Type B pancreatic cell (in vitro differentiated cells): ENCODE measurements around the gene KIF13A. TPM values are rescaled to one million over a fixed set of nuclear protein-coding genes. Genes with fewer than 3 reads are reported as not detected.

Experiments
- DNase-seq: peaks from one replicate; pipeline ENCODE4 v3.0.0; 2021; ENCODE audit warnings: mixed read lengths; ENCODE audit not compliant: unreplicated experiment; ENCODE audit errors: extremely low spot score
- H3K27ac Mint-ChIP-seq: 2 replicates; pipeline ENCODE4 v1.8.0; 2021; ENCODE audit warnings: mild to moderate bottlenecking, mixed read lengths
- H3K27me3 Mint-ChIP-seq: 2 replicates; pipeline ENCODE4 v1.8.0; 2021; ENCODE audit warnings: mixed read lengths
- H3K36me3 Mint-ChIP-seq: 2 replicates; pipeline ENCODE4 v1.8.0; 2021; ENCODE audit warnings: mixed read lengths
- H3K4me1 Mint-ChIP-seq: one replicate; pipeline ENCODE4 v1.8.0; 2021; ENCODE audit warnings: mixed read lengths; ENCODE audit not compliant: unreplicated experiment
- H3K4me3 Mint-ChIP-seq: 2 replicates; pipeline ENCODE4 v1.8.0; 2021; ENCODE audit warnings: mild to moderate bottlenecking, mixed read lengths
- H3K9me3 Mint-ChIP-seq: 2 replicates; pipeline ENCODE4 v1.8.0; 2021; ENCODE audit warnings: mixed read lengths
- total RNA-seq: library from RNA; stranded (reverse); gene quantifications from 2 replicates; pipeline ENCODE4 v1.2.1, GENCODE V29; 2021; ENCODE audit warnings: low replicate concordance
- TF ChIP-seq, protein P1 (sequence below): fragments of 200-600 bp; sonication (generic); conservative IDR thresholded peaks from 2 replicates; pipeline ENCODE4 v1.5.0; 2021; ENCODE audit warnings: antibody characterized with exemption, mild to moderate bottlenecking

Gene KIF13A
- total RNA-seq, 1 donor from 2014 or later, result 36.9 TPM

GRCh38 chr6:17965397-17965796 lies 22.0 kb downstream of the KIF13A start:
- TF ChIP-seq, protein P1, sequence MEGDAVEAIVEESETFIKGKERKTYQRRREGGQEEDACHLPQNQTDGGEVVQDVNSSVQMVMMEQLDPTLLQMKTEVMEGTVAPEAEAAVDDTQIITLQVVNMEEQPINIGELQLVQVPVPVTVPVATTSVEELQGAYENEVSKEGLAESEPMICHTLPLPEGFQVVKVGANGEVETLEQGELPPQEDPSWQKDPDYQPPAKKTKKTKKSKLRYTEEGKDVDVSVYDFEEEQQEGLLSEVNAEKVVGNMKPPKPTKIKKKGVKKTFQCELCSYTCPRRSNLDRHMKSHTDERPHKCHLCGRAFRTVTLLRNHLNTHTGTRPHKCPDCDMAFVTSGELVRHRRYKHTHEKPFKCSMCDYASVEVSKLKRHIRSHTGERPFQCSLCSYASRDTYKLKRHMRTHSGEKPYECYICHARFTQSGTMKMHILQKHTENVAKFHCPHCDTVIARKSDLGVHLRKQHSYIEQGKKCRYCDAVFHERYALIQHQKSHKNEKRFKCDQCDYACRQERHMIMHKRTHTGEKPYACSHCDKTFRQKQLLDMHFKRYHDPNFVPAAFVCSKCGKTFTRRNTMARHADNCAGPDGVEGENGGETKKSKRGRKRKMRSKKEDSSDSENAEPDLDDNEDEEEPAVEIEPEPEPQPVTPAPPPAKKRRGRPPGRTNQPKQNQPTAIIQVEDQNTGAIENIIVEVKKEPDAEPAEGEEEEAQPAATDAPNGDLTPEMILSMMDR, result no peak
- Mint-ChIP-seq H3K27me3 (no peaks in the 10 kb centered on the region), H3K4me3 (no peak overlapping the region), H3K4me1 (peaks cover 15% of the 10 kb centered on the region), H3K36me3 (peaks cover 4% of the 10 kb centered on the region), H3K9me3 (no peaks in the 10 kb centered on the region), H3K27ac (no peak overlapping the region)
- no peak for DNase-seq

DNA sequence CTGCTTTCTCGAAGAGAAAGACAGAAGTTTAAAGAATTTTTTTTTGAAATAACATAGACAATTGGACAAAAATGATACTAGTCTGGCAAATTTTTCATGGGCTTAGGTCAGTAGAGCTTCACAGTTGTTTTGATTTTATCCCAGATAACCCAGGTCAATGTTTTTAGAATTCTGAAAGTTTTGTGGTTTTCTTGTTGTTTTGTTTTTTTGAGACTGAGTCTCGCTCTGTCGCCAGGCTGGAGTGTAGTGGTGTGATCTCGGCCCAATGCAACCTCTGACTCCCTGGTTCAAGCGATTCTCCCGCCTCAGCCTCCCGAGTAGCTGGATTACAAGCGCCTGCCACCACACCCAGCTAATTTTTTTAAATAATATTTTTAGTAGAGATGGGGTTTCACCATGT lies 22.8 kb downstream of the KIF13A start:
- TF ChIP-seq, protein P1, result no peak
- H3K4me1 Mint-ChIP-seq, result peaks cover 15% of the 10 kb centered on the region
- H3K36me3 Mint-ChIP-seq, result peaks cover 3% of the 10 kb centered on the region
- DNase-seq, result no peak
- no peak overlapping the region for H3K27ac Mint-ChIP-seq
- no peaks in the 10 kb centered on the region for H3K27me3 Mint-ChIP-seq
- H3K9me3 Mint-ChIP-seq, result no peaks in the 10 kb centered on the region
- H3K4me3 Mint-ChIP-seq, result no peak overlapping the region

- Mint-ChIP-seq H3K27ac (no peak overlapping the region), H3K9me3 (no peaks in the 10 kb centered on the region), H3K4me1 (peaks cover 14% of the 10 kb centered on the region), H3K27me3 (no peaks in the 10 kb centered on the region), H3K36me3 (peaks cover 3% of the 10 kb centered on the region), H3K4me3 (no peak overlapping the region)
- no peak for DNase-seq
- TF ChIP-seq, protein P1, result no peak
Measured at GRCh38 chr6:17962436-17963031, 24.9 kb downstream of the KIF13A start.

GRCh38 chr6:17959302-17959701 lies 28.1 kb downstream of the KIF13A start:
- H3K27me3 Mint-ChIP-seq, result no peaks in the 10 kb centered on the region
- H3K4me3 Mint-ChIP-seq, result no peak overlapping the region
- peaks cover 3% of the 10 kb centered on the region for H3K36me3 Mint-ChIP-seq
- no peak for DNase-seq
- no peak overlapping the region for H3K27ac Mint-ChIP-seq
- TF ChIP-seq, protein P1, result no peak
- H3K9me3 Mint-ChIP-seq, result no peaks in the 10 kb centered on the region
- H3K4me1 Mint-ChIP-seq, result peaks cover 4% of the 10 kb centered on the region

DNA sequence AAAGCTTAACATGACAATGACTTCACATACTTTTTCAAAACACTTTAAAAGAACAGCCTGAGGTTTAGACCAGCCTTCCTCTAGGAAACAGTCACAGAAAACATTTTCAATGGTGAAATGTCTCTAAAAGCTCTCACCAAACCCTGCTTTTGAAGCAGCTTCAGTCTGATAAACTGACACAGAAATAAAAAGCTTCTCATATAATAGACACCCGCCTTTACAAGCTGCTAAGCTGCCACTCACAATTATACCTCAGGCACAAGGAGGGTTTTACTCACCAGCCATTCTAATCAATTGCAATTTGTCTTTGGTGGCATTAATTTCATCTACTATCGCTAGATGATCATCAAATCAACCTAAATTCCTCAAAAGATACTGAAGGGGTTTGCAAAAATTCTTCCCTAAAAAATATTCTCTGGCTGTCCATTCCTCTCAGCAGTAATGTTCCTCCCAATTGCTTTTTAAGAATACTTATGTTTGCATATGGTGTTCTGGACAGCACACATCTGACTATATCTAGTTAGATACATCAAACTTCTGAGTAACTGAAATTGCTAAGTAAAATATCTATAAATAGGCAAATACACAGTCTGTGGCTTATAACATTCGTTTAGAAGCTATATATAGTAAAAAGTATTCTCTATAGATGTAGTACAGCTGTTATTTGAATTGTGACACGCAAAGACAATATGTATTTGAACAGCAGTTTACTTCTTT lies 29.4 kb downstream of the KIF13A start:
- Mint-ChIP-seq H3K9me3 (no peaks in the 10 kb centered on the region), H3K36me3 (peaks cover 3% of the 10 kb centered on the region), H3K4me3 (no peak overlapping the region), H3K27me3 (no peaks in the 10 kb centered on the region), H3K4me1 (peaks cover 4% of the 10 kb centered on the region), H3K27ac (no peak overlapping the region)
- TF ChIP-seq, protein P1, result no peak
- DNase-seq, result no peak
